HEK293T (cell line): ENCODE data around the gene NFIC.

ENCODE experiments used
- CTCF ChIA-PET: fragments of 350-600 bp; formaldehyde crosslinking; extraction: SDS; loops from one replicate; lab custom pipeline; 2021; ENCODE audit warnings: antibody characterized with exemption, inconsistent platforms; lab: Yijun Ruan, JAX
- POLR2A ChIA-PET: fragments of 350-600 bp; formaldehyde crosslinking; extraction: SDS; loops from one replicate; lab custom pipeline; 2020; ENCODE audit warnings: antibody characterized with exemption, inconsistent platforms; lab: Yijun Ruan, JAX
- DNase-seq: peaks from one replicate; pipeline ENCODE4 v3.0.0; 2012; ENCODE audit warnings: mixed read lengths; ENCODE audit errors: extremely low spot score
- ARNT ChIP-seq: fragments of 450-650 bp; IDR thresholded peaks from 2 replicates; pipeline ENCODE4 v1.6.1; 2017; ENCODE audit warnings: mild to moderate bottlenecking
- BHLHE40 ChIP-seq: fragments of 450-650 bp; IDR thresholded peaks from 2 replicates; pipeline ENCODE4 v1.6.1; 2016; ENCODE audit warnings: mild to moderate bottlenecking, moderate library complexity, borderline replicate concordance
- CTBP1 ChIP-seq: fragments of 450-650 bp; IDR thresholded peaks from 2 replicates; pipeline ENCODE4 v1.6.1; 2016; ENCODE audit warnings: borderline replicate concordance
- ELF4 ChIP-seq: fragments of 450-650 bp; IDR thresholded peaks from 2 replicates; pipeline ENCODE4 v1.6.1; 2017; ENCODE audit warnings: antibody characterized with exemption
- FOXA1 ChIP-seq: fragments of 450-650 bp; IDR thresholded peaks from 2 replicates; pipeline ENCODE4 v1.6.1; 2016; ENCODE audit warnings: mild to moderate bottlenecking
- FOXK2 ChIP-seq: fragments of 450-650 bp; IDR thresholded peaks from 2 replicates; pipeline ENCODE4 v1.6.1; 2016; ENCODE audit warnings: mild to moderate bottlenecking
- FOXM1 ChIP-seq: fragments of 450-650 bp; IDR thresholded peaks from 2 replicates; pipeline ENCODE4 v1.6.1; 2017; ENCODE audit warnings: mild to moderate bottlenecking, borderline replicate concordance
- HDGF ChIP-seq: fragments of 450-650 bp; IDR thresholded peaks from 2 replicates; pipeline ENCODE4 v1.6.1; 2017; ENCODE audit warnings: antibody characterized with exemption, borderline replicate concordance
- L3MBTL2 ChIP-seq: fragments of 450-650 bp; conservative IDR thresholded peaks from 2 replicates; pipeline ENCODE4 v1.6.1; 2016; ENCODE audit warnings: mild to moderate bottlenecking
- LEF1 ChIP-seq: fragments of 450-650 bp; IDR thresholded peaks from 2 replicates; pipeline ENCODE4 v1.6.1; 2017; ENCODE audit warnings: mild to moderate bottlenecking, borderline replicate concordance
- NFRKB ChIP-seq: fragments of 450-650 bp; IDR thresholded peaks from 2 replicates; pipeline ENCODE4 v1.6.1; 2016; ENCODE audit warnings: mild to moderate bottlenecking, moderate library complexity
- SP1 ChIP-seq: fragments of 450-650 bp; IDR thresholded peaks from 2 replicates; pipeline ENCODE4 v1.6.1; 2017
- SUZ12 ChIP-seq: fragments of 450-650 bp; IDR thresholded peaks from 2 replicates; pipeline ENCODE4 v1.6.1; 2016; ENCODE audit warnings: mild to moderate bottlenecking
- TARDBP ChIP-seq: fragments of 450-650 bp; IDR thresholded peaks from 2 replicates; pipeline ENCODE4 v1.6.1; 2016
- ZNF384 ChIP-seq: fragments of 450-650 bp; IDR thresholded peaks from 2 replicates; pipeline ENCODE4 v1.6.1; 2016
- TF ChIP-seq, protein P1 (sequence below): fragments of 450-650 bp; IDR thresholded peaks from 2 replicates; pipeline ENCODE4 v1.6.1; 2016

NFIC gene

DNA sequence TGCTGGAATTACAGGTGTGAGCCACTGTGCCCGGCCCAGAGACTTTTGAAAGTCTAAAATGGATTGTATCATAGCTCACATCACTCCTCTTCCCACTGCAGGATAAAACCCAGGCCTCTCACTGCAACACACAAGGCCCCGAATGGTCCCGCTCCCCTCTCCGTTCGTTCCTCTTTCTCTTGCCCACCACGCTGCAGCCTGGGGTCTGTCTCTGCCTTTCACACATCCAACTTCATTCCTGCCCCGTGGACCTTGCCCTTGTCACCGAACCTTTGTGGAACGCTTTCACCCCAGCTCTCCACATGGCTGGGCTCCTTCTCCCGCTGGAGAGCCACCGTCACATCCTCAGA is 42.6 kb downstream of the NFIC start:
- CTCF ChIA-PET: no interaction called here
- no peak for DNase-seq
- no peak for TF ChIP-seq FOXK2
- no peak for TF ChIP-seq L3MBTL2
- no peak for TF ChIP-seq SUZ12
- no peak for TF ChIP-seq ARNT
- TF ChIP-seq LEF1: no peak
- no peak for TF ChIP-seq ZNF384
- TF ChIP-seq, protein P1, sequence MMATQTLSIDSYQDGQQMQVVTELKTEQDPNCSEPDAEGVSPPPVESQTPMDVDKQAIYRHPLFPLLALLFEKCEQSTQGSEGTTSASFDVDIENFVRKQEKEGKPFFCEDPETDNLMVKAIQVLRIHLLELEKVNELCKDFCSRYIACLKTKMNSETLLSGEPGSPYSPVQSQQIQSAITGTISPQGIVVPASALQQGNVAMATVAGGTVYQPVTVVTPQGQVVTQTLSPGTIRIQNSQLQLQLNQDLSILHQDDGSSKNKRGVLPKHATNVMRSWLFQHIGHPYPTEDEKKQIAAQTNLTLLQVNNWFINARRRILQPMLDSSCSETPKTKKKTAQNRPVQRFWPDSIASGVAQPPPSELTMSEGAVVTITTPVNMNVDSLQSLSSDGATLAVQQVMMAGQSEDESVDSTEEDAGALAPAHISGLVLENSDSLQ: no peak
- no peak for TF ChIP-seq HDGF
- no peak for TF ChIP-seq SP1
- TF ChIP-seq BHLHE40: no peak
- no peak for TF ChIP-seq NFRKB
- TF ChIP-seq ELF4: no peak
- TF ChIP-seq FOXM1: no peak
- no peak for TF ChIP-seq CTBP1
- no peak for TF ChIP-seq TARDBP
- POLR2A ChIA-PET: no interaction called here

DNA sequence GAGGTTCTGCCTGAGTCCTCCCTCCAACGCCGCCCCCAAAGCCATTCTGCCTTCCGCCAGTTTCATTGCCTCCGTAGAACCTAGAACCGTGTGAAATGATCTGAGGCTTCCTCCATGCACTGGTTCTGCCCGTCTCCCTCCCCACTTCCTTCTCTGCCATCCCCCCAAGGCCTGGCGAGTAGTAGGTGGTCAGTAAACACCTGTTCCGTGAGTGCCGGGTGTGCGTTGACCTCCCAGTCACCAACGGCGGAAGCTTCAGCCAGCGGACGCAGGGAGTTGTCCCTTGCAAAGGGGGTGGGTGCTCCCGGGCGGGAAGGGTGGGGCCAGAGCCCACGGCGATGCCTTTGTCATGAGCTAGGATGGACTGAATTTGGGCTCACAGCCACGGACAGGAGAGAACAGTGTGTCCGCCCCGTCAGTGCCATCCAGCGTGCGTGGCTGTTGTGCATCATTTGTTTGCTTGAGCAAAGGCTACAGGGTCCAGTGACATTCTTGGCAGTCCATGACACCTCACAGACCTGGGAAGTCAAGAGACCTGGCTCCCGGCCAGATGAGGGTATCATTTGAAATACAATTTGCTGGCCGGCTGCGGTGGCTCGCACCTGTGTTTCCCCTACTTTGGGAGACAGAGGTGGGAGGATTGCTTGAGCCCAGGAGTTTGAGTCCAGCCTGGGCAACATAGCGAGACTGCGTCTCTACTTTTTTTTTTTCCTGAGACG is 43.1 kb downstream of the NFIC start:
- TF ChIP-seq TARDBP (no peak), FOXK2 (no peak), FOXA1 (no peak), L3MBTL2 (no peak), LEF1 (no peak), CTBP1 (no peak), ELF4 (no peak), NFRKB (no peak), SUZ12 (no peak), FOXM1 (no peak), ARNT (no peak), ZNF384 (no peak)
- ChIA-PET POLR2A (no interaction called here), CTCF (no interaction called here)
- DNase-seq: no peak

DNA sequence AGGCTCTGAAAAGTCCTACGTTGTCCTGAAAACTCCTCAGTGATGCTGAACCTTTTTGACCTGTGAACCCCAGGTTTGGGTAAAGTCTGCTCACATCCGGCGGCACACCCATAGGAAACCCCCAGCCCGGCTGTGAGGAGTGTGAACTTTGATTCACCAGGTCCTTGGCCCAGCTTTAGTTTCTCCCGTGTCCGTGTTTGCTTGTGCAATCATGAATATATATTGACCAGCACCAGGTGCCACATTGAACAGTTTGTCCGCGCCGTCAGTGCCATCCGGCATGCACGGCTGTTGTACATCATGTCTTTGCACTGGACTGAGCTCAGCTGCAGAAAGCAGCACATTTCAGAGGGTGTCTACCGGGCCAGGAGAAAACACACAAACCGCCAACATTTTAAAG is 45.3 kb downstream of the NFIC start:
- no peak for DNase-seq
- no peak for TF ChIP-seq FOXA1
- no peak for TF ChIP-seq NFRKB
- TF ChIP-seq TARDBP: no peak
- TF ChIP-seq, protein P1: no peak
- TF ChIP-seq HDGF: no peak
- no peak for TF ChIP-seq CTBP1
- TF ChIP-seq FOXK2: no peak
- TF ChIP-seq ELF4: no peak
- TF ChIP-seq LEF1: no peak
- TF ChIP-seq L3MBTL2: no peak
- POLR2A ChIA-PET: no interaction called here
- CTCF ChIA-PET: no interaction called here

DNA sequence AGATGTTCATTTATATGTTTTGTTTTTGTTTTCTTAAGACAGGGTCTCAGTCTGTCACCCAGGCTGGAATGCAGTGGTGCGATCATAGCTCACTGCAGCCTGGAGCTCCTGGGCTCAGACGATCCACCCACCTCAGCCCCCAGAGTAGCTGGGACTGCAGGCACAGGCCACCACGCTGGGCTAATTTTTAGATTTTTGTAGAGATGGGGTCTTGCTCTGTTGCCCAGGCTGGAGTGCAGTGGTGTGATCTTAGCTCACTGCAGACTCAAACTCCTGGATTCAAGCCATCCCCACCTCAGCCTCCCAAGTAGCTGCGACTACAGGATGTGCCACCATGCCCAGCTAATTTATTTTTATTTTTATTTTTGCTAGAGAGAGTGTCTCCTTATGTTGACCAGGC is 45.7 kb downstream of the NFIC start:
- no peak for DNase-seq
- TF ChIP-seq ELF4: no peak
- no peak for TF ChIP-seq L3MBTL2
- TF ChIP-seq ZNF384: no peak
- no peak for TF ChIP-seq SP1
- ChIA-PET CTCF (no interaction called here), POLR2A (no interaction called here)

DNA sequence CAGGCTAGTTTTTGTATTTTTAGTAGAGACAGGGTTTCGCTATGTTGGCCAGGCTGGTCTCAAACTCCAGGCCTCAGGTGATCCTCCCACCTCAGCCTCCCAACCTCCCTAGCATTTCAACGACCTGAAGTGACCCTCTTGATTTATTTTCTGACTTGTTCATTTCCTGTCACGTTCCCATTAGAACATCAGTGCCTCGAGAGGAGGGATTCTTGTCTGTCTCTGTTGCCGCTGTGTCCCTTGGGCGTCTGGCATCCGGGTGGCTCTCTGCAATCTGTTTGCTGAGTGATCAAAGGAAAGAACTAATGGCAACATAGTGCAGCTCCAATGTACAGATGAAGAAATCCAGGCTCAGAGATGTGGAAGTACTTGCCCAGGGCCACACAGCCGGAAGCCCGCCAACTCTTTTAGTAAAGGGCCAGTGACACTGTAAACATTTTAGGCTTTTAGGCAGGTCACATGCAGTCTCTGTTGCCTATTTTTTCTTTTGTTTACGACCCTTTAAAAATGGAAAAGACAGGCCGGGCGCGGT is 47.5 kb downstream of the NFIC start:
- ChIA-PET CTCF (interaction anchor here (0.7 kb wide), 1 partner anchor 160 kb away, joined by 3 read pairs; no protein-coding TSS in a partner anchor), POLR2A (no interaction called here)
- DNase-seq: no peak
- no peak for TF ChIP-seq SUZ12
- no peak for TF ChIP-seq BHLHE40
- no peak for TF ChIP-seq FOXA1
- TF ChIP-seq, protein P1: no peak
- TF ChIP-seq TARDBP: no peak
- TF ChIP-seq NFRKB: no peak
- TF ChIP-seq FOXK2: no peak

DNA sequence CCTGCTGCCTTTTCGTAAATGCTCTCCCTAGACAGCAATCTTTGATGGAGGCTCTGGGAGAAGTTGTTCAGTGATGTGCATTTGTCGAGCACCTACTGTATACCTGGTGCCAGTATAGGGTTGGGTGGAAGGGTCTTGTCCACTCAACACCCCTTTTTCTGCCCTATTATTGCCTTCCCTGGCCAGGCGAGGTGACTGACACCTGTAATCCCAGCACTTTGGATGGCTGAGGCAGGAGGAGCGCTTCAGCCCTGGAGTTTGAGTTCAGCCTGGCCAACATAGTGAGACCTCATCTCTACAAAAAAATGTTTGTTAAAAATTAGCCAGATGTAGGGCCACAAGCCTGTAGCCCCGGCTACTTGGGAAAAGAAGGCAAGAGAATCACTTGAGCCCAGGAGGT is 49.3 kb downstream of the NFIC start:
- TF ChIP-seq FOXK2 (no peak), ARNT (no peak)
- CTCF ChIA-PET: no interaction called here
- POLR2A ChIA-PET: no interaction called here
- no peak for DNase-seq

DNA sequence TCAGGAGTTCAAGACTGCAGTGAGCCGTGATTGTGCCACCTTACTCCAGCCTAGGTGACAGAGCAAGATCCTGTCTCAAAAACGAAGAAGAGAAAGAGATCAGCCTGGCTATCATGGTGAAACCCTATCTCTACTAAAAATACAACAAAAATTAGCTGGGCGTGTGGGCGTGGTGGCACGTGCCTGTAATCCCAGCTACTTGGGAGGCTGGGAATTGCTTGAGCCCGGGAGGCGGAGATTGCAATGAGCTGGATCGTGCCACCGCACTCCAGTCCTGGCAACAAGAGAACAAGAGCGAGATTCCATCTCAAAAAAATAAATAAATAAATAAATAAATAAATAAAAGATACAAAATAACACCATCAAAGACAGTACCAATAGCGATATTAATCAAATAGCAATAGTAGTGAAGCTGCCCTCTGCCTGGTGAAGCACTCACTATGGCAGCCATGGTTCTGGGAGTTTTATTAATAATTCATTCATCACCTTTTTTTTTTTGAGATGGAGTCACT is 53.9 kb downstream of the NFIC start:
- POLR2A ChIA-PET: no interaction called here
- CTCF ChIA-PET: interaction anchor here (1.1 kb wide), 2 partner anchors 9 to 94 kb away, joined by 3 to 6 read pairs; no protein-coding TSS in a partner anchor
- no peak for DNase-seq
- no peak for TF ChIP-seq ARNT
